Loucy (cell line): ENCODE measurements around the gene CELF4.

Experiments used
- H2AFZ ChIP-seq: fragments of 200-600 bp; sonication (generic); 2 replicates; pipeline ENCODE4 v1.6.0; 2016; ENCODE audit warnings: antibody characterized with exemption, mild to moderate bottlenecking, low read length, moderate library complexity
- H3F3A ChIP-seq: fragments of 200-600 bp; 2 replicates; pipeline ENCODE4 v1.6.0; 2016; ENCODE audit warnings: antibody characterized with exemption, low read depth, mild to moderate bottlenecking
- H3K27me3 ChIP-seq: fragments of 200-600 bp; sonication (generic); 2 replicates; pipeline ENCODE4 v1.6.1; 2014; ENCODE audit warnings: low read length, mild to moderate bottlenecking; ENCODE audit not compliant: insufficient read depth, poor library complexity, severe bottlenecking
- H3K36me3 ChIP-seq: fragments of 200-600 bp; sonication (generic); 2 replicates; pipeline ENCODE4 v1.6.1; 2016; ENCODE audit warnings: low read length; ENCODE audit not compliant: insufficient read depth
- H3K4me1 ChIP-seq: fragments of 200-600 bp; sonication (generic); 2 replicates; pipeline ENCODE4 v1.5.1; 2014; ENCODE audit warnings: low read length, mild to moderate bottlenecking; ENCODE audit not compliant: insufficient read depth, poor library complexity, severe bottlenecking
- H3K4me2 ChIP-seq: fragments of 200-600 bp; sonication (generic); 2 replicates; pipeline ENCODE4 v1.6.0; 2014; ENCODE audit warnings: antibody characterized with exemption, low read length, low read depth, mild to moderate bottlenecking; ENCODE audit not compliant: poor library complexity, severe bottlenecking
- H3K4me3 ChIP-seq: fragments of 200-600 bp; sonication (generic); 2 replicates; pipeline ENCODE4 v1.5.1; 2014; ENCODE audit warnings: low read length, mild to moderate bottlenecking, mixed read lengths; ENCODE audit not compliant: poor library complexity, severe bottlenecking
- H3K79me2 ChIP-seq: fragments of 200-600 bp; sonication (generic); 2 replicates; pipeline ENCODE4 v1.6.1; 2014; ENCODE audit warnings: low read length; ENCODE audit not compliant: insufficient read depth
- H3K9ac ChIP-seq: fragments of 200-600 bp; sonication (generic); 2 replicates; pipeline ENCODE4 v1.6.0; 2014; ENCODE audit warnings: mild to moderate bottlenecking, low read depth, low read length, moderate library complexity; ENCODE audit not compliant: poor library complexity, severe bottlenecking
- H3K9me2 ChIP-seq: fragments of 200-600 bp; sonication (generic); replicated peaks from 2 replicates; pipeline ENCODE4 v1.6.1; 2016; ENCODE audit warnings: low read depth, low read length, mixed read lengths
- H3K9me3 ChIP-seq: fragments of 200-600 bp; sonication (generic); 2 replicates; pipeline ENCODE4 v1.6.1; 2014; ENCODE audit warnings: mild to moderate bottlenecking, antibody characterized with exemption, low read length, low read depth; ENCODE audit not compliant: insufficient read depth
- H4K20me1 ChIP-seq: fragments of 200-600 bp; sonication (generic); 2 replicates; pipeline ENCODE4 v1.6.0; 2014; ENCODE audit warnings: antibody characterized with exemption, low read length, mild to moderate bottlenecking; ENCODE audit not compliant: insufficient read depth, poor library complexity, severe bottlenecking
- EZH2phosphoT487 ChIP-seq: fragments of 200-600 bp; IDR thresholded peaks from 2 replicates; pipeline ENCODE4 v1.6.1; 2018; ENCODE audit warnings: antibody characterized with exemption, mild to moderate bottlenecking, moderate library complexity, borderline replicate concordance
- TF ChIP-seq, protein P1 (sequence below): fragments of 200-600 bp; sonication (generic); conservative IDR thresholded peaks from 2 replicates; pipeline ENCODE4 v1.5.1; 2014; ENCODE audit warnings: mild to moderate bottlenecking, antibody characterized with exemption, low read length

The CELF4 gene

DNA sequence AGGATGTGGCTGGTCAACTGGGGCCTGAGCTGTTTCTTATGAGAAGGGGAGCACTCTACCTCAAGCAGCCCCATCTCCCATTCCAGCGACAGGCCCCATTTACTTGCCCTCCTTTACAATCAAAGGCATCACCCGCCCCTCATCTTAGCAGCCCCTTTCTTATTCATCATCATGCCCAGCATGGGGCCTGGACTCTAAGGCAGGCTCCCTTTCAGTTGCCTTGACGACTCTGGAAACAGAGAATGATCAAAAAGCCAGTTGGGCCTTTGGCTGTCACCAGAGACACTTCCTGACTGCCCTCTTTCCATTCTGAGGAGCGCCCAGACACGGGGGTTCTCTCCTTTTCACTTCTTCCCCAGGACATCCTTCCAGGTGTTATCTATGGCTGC lies 11.2 kb downstream of the CELF4 start:
- Histone ChIP-seq H3K36me3 (no peaks in the 10 kb centered on the region), H3K4me2 (no peak overlapping the region), H3K9me2 (no peaks in the 10 kb centered on the region), H3K4me3 (no peak overlapping the region), H3K9ac (no peak overlapping the region), H3K9me3 (no peaks in the 10 kb centered on the region), H3K4me1 (no peaks in the 10 kb centered on the region), H3K27me3 (no peaks in the 10 kb centered on the region), H3F3A (no peaks in the 10 kb centered on the region), H2AFZ (no peak overlapping the region), H3K79me2 (no peaks in the 10 kb centered on the region), H4K20me1 (no peaks in the 10 kb centered on the region)
- TF ChIP-seq, protein P1, sequence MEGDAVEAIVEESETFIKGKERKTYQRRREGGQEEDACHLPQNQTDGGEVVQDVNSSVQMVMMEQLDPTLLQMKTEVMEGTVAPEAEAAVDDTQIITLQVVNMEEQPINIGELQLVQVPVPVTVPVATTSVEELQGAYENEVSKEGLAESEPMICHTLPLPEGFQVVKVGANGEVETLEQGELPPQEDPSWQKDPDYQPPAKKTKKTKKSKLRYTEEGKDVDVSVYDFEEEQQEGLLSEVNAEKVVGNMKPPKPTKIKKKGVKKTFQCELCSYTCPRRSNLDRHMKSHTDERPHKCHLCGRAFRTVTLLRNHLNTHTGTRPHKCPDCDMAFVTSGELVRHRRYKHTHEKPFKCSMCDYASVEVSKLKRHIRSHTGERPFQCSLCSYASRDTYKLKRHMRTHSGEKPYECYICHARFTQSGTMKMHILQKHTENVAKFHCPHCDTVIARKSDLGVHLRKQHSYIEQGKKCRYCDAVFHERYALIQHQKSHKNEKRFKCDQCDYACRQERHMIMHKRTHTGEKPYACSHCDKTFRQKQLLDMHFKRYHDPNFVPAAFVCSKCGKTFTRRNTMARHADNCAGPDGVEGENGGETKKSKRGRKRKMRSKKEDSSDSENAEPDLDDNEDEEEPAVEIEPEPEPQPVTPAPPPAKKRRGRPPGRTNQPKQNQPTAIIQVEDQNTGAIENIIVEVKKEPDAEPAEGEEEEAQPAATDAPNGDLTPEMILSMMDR, result no peak
- TF ChIP-seq EZH2phosphoT487, result no peak

DNA sequence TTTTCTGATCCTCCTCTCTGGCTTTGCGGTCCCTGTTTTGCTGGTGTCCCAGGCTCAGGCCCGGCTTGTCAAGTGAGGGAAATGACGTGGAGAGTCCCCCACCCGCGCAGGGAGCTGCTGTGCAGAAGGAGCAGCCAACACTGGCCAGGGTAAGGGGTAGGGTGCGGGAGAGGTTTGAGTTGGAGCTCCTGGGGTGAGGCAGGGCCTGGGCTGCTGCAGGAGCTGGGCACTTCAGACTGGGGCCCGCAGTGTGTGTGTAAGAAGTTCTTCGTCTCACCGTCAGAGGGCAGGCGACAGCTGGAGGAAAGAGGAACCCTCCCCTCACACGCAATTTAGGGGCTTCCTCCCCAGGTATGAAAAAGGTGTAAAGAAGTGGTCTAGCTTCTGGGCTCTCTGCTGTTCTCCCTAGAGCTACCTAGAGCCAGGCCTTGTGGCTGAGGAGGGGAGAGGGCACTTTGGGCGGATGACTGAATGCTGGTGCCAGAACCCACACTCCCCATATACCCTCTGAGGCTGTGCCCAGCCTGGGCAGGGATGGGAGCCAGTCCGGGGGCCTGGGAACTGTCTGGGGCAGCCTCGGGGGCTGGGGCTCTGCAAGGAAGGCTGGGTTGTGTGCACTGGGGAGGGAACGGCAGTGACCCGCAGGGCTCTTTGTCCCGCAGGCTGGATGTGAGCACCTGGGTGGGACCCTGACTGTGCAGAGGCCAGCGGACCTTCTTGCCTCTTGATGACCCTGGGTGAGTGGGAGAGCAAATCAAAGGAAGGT lies 11.8 kb downstream of the CELF4 start:
- H3K9me2 ChIP-seq, result no peaks in the 10 kb centered on the region
- no peak overlapping the region for H3K4me2 ChIP-seq
- H2AFZ ChIP-seq, result no peak overlapping the region
- H3K9me3 ChIP-seq, result no peaks in the 10 kb centered on the region
- no peaks in the 10 kb centered on the region for H4K20me1 ChIP-seq
- TF ChIP-seq EZH2phosphoT487, result no peak
- TF ChIP-seq, protein P1, result no peak
- H3K79me2 ChIP-seq, result no peaks in the 10 kb centered on the region
- H3K36me3 ChIP-seq, result no peaks in the 10 kb centered on the region
- H3K27me3 ChIP-seq, result no peaks in the 10 kb centered on the region
- no peak overlapping the region for H3K4me3 ChIP-seq
- H3F3A ChIP-seq, result no peaks in the 10 kb centered on the region
- H3K4me1 ChIP-seq, result no peaks in the 10 kb centered on the region
- H3K9ac ChIP-seq, result no peak overlapping the region

DNA sequence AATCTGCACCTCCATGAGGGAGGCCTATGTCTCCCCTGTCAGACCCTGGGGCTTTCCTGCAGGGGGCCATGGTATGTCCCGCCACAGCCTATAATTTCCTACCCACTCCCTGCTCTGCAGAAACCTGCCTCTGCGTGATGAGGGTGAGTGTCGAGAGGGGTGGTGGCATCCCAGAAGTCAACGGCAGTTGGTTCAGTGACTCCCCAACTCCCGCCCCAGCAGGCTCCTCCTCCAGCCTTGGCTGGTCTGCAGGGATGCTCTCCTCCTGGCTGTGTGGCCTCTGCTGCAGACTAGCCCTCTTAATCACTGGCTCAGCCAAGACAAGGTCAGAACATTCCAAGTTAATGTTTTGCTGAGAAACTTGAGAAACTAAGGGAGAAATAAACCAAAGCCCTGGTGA lies 13.3 kb downstream of the CELF4 start:
- no peaks in the 10 kb centered on the region for H3K27me3 ChIP-seq
- H3K9ac ChIP-seq, result no peak overlapping the region
- H3K4me2 ChIP-seq, result no peak overlapping the region
- no peaks in the 10 kb centered on the region for H3K79me2 ChIP-seq
- no peaks in the 10 kb centered on the region for H3K9me3 ChIP-seq
- no peaks in the 10 kb centered on the region for H3K9me2 ChIP-seq
- TF ChIP-seq, protein P1, result no peak
- no peak for TF ChIP-seq EZH2phosphoT487
- no peaks in the 10 kb centered on the region for H3K4me1 ChIP-seq
- H3F3A ChIP-seq, result no peaks in the 10 kb centered on the region
- no peak overlapping the region for H3K4me3 ChIP-seq
- no peaks in the 10 kb centered on the region for H3K36me3 ChIP-seq
- no peaks in the 10 kb centered on the region for H4K20me1 ChIP-seq
- no peak overlapping the region for H2AFZ ChIP-seq
